ENCODE data around the gene SPON1.

Gene SPON1

GRCh38 chr11:13944911-13945425 lies 17.6 kb upstream of the SPON1 start:
- no peaks in the 10 kb centered on the region for H3K9me3 ChIP-seq (ENCODE audit: control insufficient read depth, insufficient read depth, low read length)
- H3K27ac ChIP-seq (ENCODE audit: low read depth, low read length), result no peak overlapping the region
- no peak overlapping the region for H3K9ac ChIP-seq (ENCODE audit: low read depth, low read length)
- H3K4me1 ChIP-seq (ENCODE audit: control insufficient read depth, insufficient read depth, low read length), result no peaks in the 10 kb centered on the region
- H3K4me3 ChIP-seq (ENCODE audit: low read depth, low read length), result no peak overlapping the region
- H3K27me3 ChIP-seq (ENCODE audit: control insufficient read depth, insufficient read depth, low read length), result no peaks in the 10 kb centered on the region
- no peaks in the 10 kb centered on the region for H3K36me3 ChIP-seq (ENCODE audit: control insufficient read depth, insufficient read depth, low read length)

DNA sequence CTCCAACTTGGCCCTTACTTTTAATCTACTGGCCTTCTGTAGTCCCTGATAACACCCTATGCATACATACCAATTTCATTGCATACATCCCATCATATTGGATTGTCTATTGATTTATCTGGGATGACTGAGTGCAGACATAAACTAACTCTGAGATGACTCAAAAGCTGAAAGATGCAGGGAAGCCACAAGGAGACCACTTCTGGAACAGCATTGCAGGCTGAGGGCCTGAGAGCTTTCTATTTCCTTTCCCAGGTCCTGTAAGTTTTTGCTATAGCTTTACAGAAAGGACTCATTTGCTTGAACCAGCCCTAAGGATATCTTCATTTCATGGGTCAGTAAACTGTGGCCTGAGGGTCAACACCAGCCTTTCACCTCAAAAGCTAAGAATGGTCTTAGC lies 15.1 kb upstream of the SPON1 start:
- H3K27me3 ChIP-seq (ENCODE audit: control insufficient read depth, insufficient read depth, low read length), result no peaks in the 10 kb centered on the region
- no peak overlapping the region for H3K9ac ChIP-seq (ENCODE audit: low read depth, low read length)
- H3K36me3 ChIP-seq (ENCODE audit: control insufficient read depth, insufficient read depth, low read length), result no peaks in the 10 kb centered on the region
- H3K4me1 ChIP-seq (ENCODE audit: control insufficient read depth, insufficient read depth, low read length), result no peaks in the 10 kb centered on the region
- no peak overlapping the region for H3K27ac ChIP-seq (ENCODE audit: low read depth, low read length)
- H3K9me3 ChIP-seq (ENCODE audit: control insufficient read depth, insufficient read depth, low read length), result no peaks in the 10 kb centered on the region
- no peak overlapping the region for H3K4me3 ChIP-seq (ENCODE audit: low read depth, low read length)

- H3K36me3 ChIP-seq (ENCODE audit: control insufficient read depth, insufficient read depth, low read length), result no peaks in the 10 kb centered on the region
- H3K4me1 ChIP-seq (ENCODE audit: control insufficient read depth, insufficient read depth, low read length), result no peaks in the 10 kb centered on the region
- H3K27me3 ChIP-seq (ENCODE audit: control insufficient read depth, insufficient read depth, low read length), result no peaks in the 10 kb centered on the region
- no peaks in the 10 kb centered on the region for H3K9me3 ChIP-seq (ENCODE audit: control insufficient read depth, insufficient read depth, low read length)
- H3K9ac ChIP-seq (ENCODE audit: low read depth, low read length), result no peak overlapping the region
- no peak overlapping the region for H3K27ac ChIP-seq (ENCODE audit: low read depth, low read length)
- no peak overlapping the region for H3K4me3 ChIP-seq (ENCODE audit: low read depth, low read length)
These were observed 12.6 kb upstream of the SPON1 start for GRCh38 chr11:13949876-13950275.

GRCh38 chr11:13952221-13952620 lies 10.3 kb upstream of the SPON1 start:
- Histone ChIP-seq H3K36me3 (ENCODE audit: control insufficient read depth, insufficient read depth, low read length) (no peaks in the 10 kb centered on the region), H3K27me3 (ENCODE audit: control insufficient read depth, insufficient read depth, low read length) (0 out of 2 replicates have a peak, but pooled peaks cover 2% of the 10 kb centered on the region), H3K4me1 (ENCODE audit: control insufficient read depth, insufficient read depth, low read length) (peaks cover 11% of the 10 kb centered on the region), H3K4me3 (ENCODE audit: low read depth, low read length) (no peak overlapping the region), H3K27ac (ENCODE audit: low read depth, low read length) (no peak overlapping the region), H3K9ac (ENCODE audit: low read depth, low read length) (no peak overlapping the region), H3K9me3 (ENCODE audit: control insufficient read depth, insufficient read depth, low read length) (no peaks in the 10 kb centered on the region)

- Histone ChIP-seq H3K9ac (ENCODE audit: low read depth, low read length) (no peak overlapping the region), H3K4me1 (ENCODE audit: control insufficient read depth, insufficient read depth, low read length) (peaks cover 11% of the 10 kb centered on the region), H3K27me3 (ENCODE audit: control insufficient read depth, insufficient read depth, low read length) (0 out of 2 replicates have a peak, but pooled peaks cover 4% of the 10 kb centered on the region), H3K36me3 (ENCODE audit: control insufficient read depth, insufficient read depth, low read length) (no peaks in the 10 kb centered on the region), H3K27ac (ENCODE audit: low read depth, low read length) (no peak overlapping the region), H3K9me3 (ENCODE audit: control insufficient read depth, insufficient read depth, low read length) (no peaks in the 10 kb centered on the region), H3K4me3 (ENCODE audit: low read depth, low read length) (no peak overlapping the region)
These were observed 9.9 kb upstream of the SPON1 start for GRCh38 chr11:13952668-13953067.

DNA sequence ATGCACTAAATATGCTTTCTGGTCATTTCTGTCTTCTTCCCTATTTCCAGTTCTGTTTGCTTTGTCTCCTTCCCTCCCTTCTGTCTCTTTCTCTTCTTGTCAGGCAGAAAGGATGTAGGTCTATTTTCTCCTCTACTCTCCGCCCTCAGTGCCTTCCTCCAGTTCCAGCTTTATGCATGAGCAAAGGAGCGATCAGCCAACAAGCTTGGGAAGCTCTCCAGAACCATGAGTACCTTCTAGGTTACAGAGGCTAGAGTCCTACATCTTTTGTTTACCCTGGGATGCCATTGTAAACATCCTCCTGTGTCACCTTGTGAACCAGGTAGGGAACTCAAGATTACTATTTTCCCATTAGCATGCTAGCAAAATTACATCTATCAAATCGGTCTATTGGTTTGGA lies 7.9 kb upstream of the SPON1 start:
- peaks cover 10% of the 10 kb centered on the region for H3K27me3 ChIP-seq (ENCODE audit: control insufficient read depth, insufficient read depth, low read length)
- H3K36me3 ChIP-seq (ENCODE audit: control insufficient read depth, insufficient read depth, low read length), result no peaks in the 10 kb centered on the region
- H3K9me3 ChIP-seq (ENCODE audit: control insufficient read depth, insufficient read depth, low read length), result no peaks in the 10 kb centered on the region
- no peak overlapping the region for H3K9ac ChIP-seq (ENCODE audit: low read depth, low read length)
- no peak overlapping the region for H3K27ac ChIP-seq (ENCODE audit: low read depth, low read length)
- no peak overlapping the region for H3K4me3 ChIP-seq (ENCODE audit: low read depth, low read length)
- H3K4me1 ChIP-seq (ENCODE audit: control insufficient read depth, insufficient read depth, low read length), result peaks cover 11% of the 10 kb centered on the region

DNA sequence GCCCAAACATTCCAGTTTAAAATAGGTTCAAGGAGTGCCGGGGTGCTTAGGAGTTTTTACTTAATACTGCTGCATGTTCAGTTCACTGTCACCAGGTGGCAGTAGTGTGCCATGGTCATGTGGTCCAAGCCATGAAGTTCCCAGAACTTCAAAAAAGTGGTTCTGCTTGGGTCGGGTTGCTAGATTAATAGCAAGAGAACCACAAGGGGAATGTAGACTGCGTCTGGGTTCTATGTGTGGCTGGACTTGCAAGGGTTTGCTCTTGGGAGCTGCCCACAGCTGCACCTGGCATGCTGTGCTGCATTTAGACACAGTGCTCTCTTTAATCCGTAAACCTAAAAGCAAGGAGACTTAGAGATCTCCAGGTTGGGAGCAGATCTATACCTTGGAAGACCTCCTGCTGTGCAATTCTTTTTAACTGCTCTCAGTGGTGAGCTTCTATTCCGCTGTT lies 6.5 kb upstream of the SPON1 start:
- Histone ChIP-seq H3K36me3 (ENCODE audit: control insufficient read depth, insufficient read depth, low read length) (no peaks in the 10 kb centered on the region), H3K4me1 (ENCODE audit: control insufficient read depth, insufficient read depth, low read length) (peaks cover 11% of the 10 kb centered on the region), H3K4me3 (ENCODE audit: low read depth, low read length) (no peak overlapping the region), H3K9me3 (ENCODE audit: control insufficient read depth, insufficient read depth, low read length) (no peaks in the 10 kb centered on the region), H3K27me3 (ENCODE audit: control insufficient read depth, insufficient read depth, low read length) (peaks cover 24% of the 10 kb centered on the region), H3K9ac (ENCODE audit: low read depth, low read length) (no peak overlapping the region), H3K27ac (ENCODE audit: low read depth, low read length) (no peak overlapping the region)

DNA sequence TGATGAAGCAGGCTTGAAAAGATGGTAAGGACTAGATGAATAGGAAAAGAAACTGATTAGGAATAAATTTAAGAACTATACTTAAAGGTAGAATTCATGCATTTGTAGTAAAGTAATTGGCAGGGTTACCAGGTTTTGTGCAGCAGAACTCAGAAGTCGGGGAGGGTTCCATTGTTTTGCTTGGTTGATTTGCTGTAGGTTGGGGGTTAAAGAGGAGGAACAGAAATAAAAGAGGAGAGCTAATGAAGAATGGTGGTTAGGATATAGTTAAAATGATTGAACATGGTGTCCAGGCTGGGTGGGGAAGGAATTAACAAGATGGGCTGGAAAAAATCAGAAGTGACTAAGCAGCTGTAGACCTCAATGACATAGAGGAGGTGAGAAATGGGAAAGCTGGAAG lies 5.5 kb upstream of the SPON1 start:
- Histone ChIP-seq H3K9me3 (ENCODE audit: control insufficient read depth, insufficient read depth, low read length) (no peaks in the 10 kb centered on the region), H3K27ac (ENCODE audit: low read depth, low read length) (no peak overlapping the region), H3K27me3 (ENCODE audit: control insufficient read depth, insufficient read depth, low read length) (peaks cover 34% of the 10 kb centered on the region), H3K36me3 (ENCODE audit: control insufficient read depth, insufficient read depth, low read length) (no peaks in the 10 kb centered on the region), H3K4me1 (ENCODE audit: control insufficient read depth, insufficient read depth, low read length) (peaks cover 11% of the 10 kb centered on the region), H3K9ac (ENCODE audit: low read depth, low read length) (no peak overlapping the region), H3K4me3 (ENCODE audit: low read depth, low read length) (no peak overlapping the region)

GRCh38 chr11:13958641-13959400 lies 3.7 kb upstream of the SPON1 start:
- Histone ChIP-seq H3K9ac (ENCODE audit: low read depth, low read length) (no peak overlapping the region), H3K27me3 (ENCODE audit: control insufficient read depth, insufficient read depth, low read length) (peaks cover 52% of the 10 kb centered on the region), H3K4me1 (ENCODE audit: control insufficient read depth, insufficient read depth, low read length) (peaks cover 20% of the 10 kb centered on the region), H3K36me3 (ENCODE audit: control insufficient read depth, insufficient read depth, low read length) (no peaks in the 10 kb centered on the region), H3K4me3 (ENCODE audit: low read depth, low read length) (no peak overlapping the region), H3K9me3 (ENCODE audit: control insufficient read depth, insufficient read depth, low read length) (no peaks in the 10 kb centered on the region), H3K27ac (ENCODE audit: low read depth, low read length) (no peak overlapping the region)

DNA sequence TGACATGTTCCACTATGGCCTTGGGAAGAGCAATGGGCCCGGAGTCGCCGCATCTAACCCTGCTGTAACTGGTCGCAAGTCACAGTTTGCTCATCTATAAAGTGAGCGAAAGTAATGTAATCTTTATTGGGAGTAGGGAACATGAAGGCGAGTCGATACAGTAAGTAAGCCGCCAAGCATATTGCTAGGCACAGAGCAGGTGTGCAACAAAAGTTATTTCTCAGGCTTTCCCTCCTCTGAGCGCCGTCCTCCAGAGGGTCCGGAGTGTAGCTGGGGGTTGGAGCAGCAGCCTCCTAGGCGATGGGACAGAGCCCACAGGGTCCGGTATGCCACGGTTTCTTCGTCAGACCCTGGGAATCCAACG lies 343 bp upstream of the SPON1 start:
- peaks cover 84% of the 10 kb centered on the region for H3K27me3 ChIP-seq (ENCODE audit: control insufficient read depth, insufficient read depth, low read length)
- H3K27ac ChIP-seq (ENCODE audit: low read depth, low read length), result no peak overlapping the region
- no peaks in the 10 kb centered on the region for H3K9me3 ChIP-seq (ENCODE audit: control insufficient read depth, insufficient read depth, low read length)
- H3K36me3 ChIP-seq (ENCODE audit: control insufficient read depth, insufficient read depth, low read length), result no peaks in the 10 kb centered on the region
- peak overlapping the region; percentile 66 for H3K4me3 ChIP-seq (ENCODE audit: low read depth, low read length)
- peaks cover 38% of the 10 kb centered on the region for H3K4me1 ChIP-seq (ENCODE audit: control insufficient read depth, insufficient read depth, low read length)
- H3K9ac ChIP-seq (ENCODE audit: low read depth, low read length), result no peak overlapping the region

- H3K9me3 ChIP-seq (ENCODE audit: control insufficient read depth, insufficient read depth, low read length), result no peaks in the 10 kb centered on the region
- no peak overlapping the region for H3K27ac ChIP-seq (ENCODE audit: low read depth, low read length)
- H3K27me3 ChIP-seq (ENCODE audit: control insufficient read depth, insufficient read depth, low read length), result peaks cover 82% of the 10 kb centered on the region
- H3K36me3 ChIP-seq (ENCODE audit: control insufficient read depth, insufficient read depth, low read length), result no peaks in the 10 kb centered on the region
- H3K4me1 ChIP-seq (ENCODE audit: control insufficient read depth, insufficient read depth, low read length), result peaks cover 50% of the 10 kb centered on the region
- H3K9ac ChIP-seq (ENCODE audit: low read depth, low read length), result 0 out of 2 replicates have a peak overlapping the region, but pooled peaks have one; percentile 20
- peak overlapping the region; percentile 66 for H3K4me3 ChIP-seq (ENCODE audit: low read depth, low read length)
These were observed 836 bp downstream of the SPON1 start for GRCh38 chr11:13963169-13963948.

Measured in HUES48 (cell line).